K562 (cell line): ENCODE measurements around the gene SLC2A4RG. TPM values are rescaled to one million over a fixed set of nuclear protein-coding genes. Genes with fewer than 3 reads are reported as not detected.
A peak's percentile ranks its signal among the peaks of the same experiment; 100 is the strongest.

Source experiments
- ARHGAP35 ChIP-seq: fragments of 450-650 bp; IDR thresholded peaks from 2 replicates; pipeline ENCODE4 v1.6.1; 2018; ENCODE audit not compliant: partially characterized antibody
- CXXC5 ChIP-seq: fragments of 250-450 bp; sonication (Bioruptor Pico); IDR thresholded peaks from 2 replicates; pipeline ENCODE4 v1.8.0; 2022; ENCODE audit warnings: inconsistent platforms, mild to moderate bottlenecking, moderate library complexity
- DACH1 ChIP-seq: fragments of 450-650 bp; IDR thresholded peaks from 2 replicates; pipeline ENCODE4 v1.6.1; 2018; ENCODE audit not compliant: partially characterized antibody
- ELF2 ChIP-seq: fragments of 250-450 bp; sonication (Bioruptor Pico); IDR thresholded peaks from 2 replicates; pipeline ENCODE4 v1.5.0; 2021; ENCODE audit warnings: mild to moderate bottlenecking
- EZH2 ChIP-seq: IDR thresholded peaks from 2 replicates; pipeline ENCODE4 v1.6.1; 2012; ENCODE audit warnings: low read depth, mild to moderate bottlenecking, inconsistent platforms, low read length, borderline replicate concordance
- FOXP1 ChIP-seq: sonication (generic); formaldehyde crosslinking; IDR thresholded peaks from 2 replicates; pipeline ENCODE4 v1.8.0; 2022; ENCODE audit warnings: mild to moderate bottlenecking, missing genetic modification reagents
- IFI16 ChIP-seq: fragments of 250-450 bp; sonication (Bioruptor Pico); IDR thresholded peaks from 2 replicates; pipeline ENCODE4 v2.1.2; 2022; ENCODE audit warnings: mild to moderate bottlenecking, inconsistent platforms
- ILK ChIP-seq: fragments of 450-650 bp; IDR thresholded peaks from 2 replicates; pipeline ENCODE4 v1.6.1; 2016; ENCODE audit warnings: missing genetic modification characterization, low read depth, mild to moderate bottlenecking, missing compliant biosample characterization, moderate library complexity, borderline replicate concordance
- NFATC3 ChIP-seq: fragments of 450-650 bp; IDR thresholded peaks from 2 replicates; pipeline ENCODE4 v1.6.1; 2017; ENCODE audit warnings: mild to moderate bottlenecking
- NR2C1 ChIP-seq, 2 experiments: fragments of 450-650 bp; IDR thresholded peaks; 2 replicates each; pipeline ENCODE4 v1.6.1; 2017; ENCODE audit warnings: mild to moderate bottlenecking in 2 of 2, antibody characterized with exemption in 1 of 2, inconsistent platforms in 1 of 2, missing compliant biosample characterization in 1 of 2, missing genetic modification characterization in 1 of 2
- OTX1 ChIP-seq: fragments of 450-650 bp; formaldehyde crosslinking; IDR thresholded peaks from 2 replicates; pipeline ENCODE4 v1.4.0; 2022; ENCODE audit warnings: mild to moderate bottlenecking
- PCBP2 ChIP-seq: fragments of 200-400 bp; formaldehyde crosslinking; IDR thresholded peaks from 2 replicates; pipeline ENCODE4 v1.6.1; 2018; ENCODE audit warnings: low read length, low read depth, mild to moderate bottlenecking, moderate library complexity; ENCODE audit not compliant: poor library complexity, severe bottlenecking
- POLR2A ChIP-seq: fragments of 450-650 bp; conservative IDR thresholded peaks from 2 replicates; pipeline ENCODE4 v1.6.1; 2016
- RBFOX2 ChIP-seq: fragments of 200-400 bp; formaldehyde crosslinking; IDR thresholded peaks from 2 replicates; pipeline ENCODE4 v1.6.1; 2017; ENCODE audit warnings: low read depth, mild to moderate bottlenecking, low read length, moderate library complexity
- SIN3A ChIP-seq, 2 experiments: fragments of 150-350 bp in 1 of 2; IDR thresholded peaks; 2 replicates each; pipeline ENCODE4 v1.6.1; 2011 to 2016; ENCODE audit warnings: borderline replicate concordance in 2 of 2, low read depth in 2 of 2, low read length in 2 of 2, mild to moderate bottlenecking in 2 of 2, moderate library complexity in 2 of 2; ENCODE audit not compliant: control insufficient read depth in 1 of 2
- YY1 ChIP-seq, 3 experiments: IDR thresholded peaks; 2 replicates each; pipeline ENCODE4 v1.6.1; 2011; ENCODE audit warnings: low read length in 2 of 3, mild to moderate bottlenecking in 2 of 3, moderate library complexity in 2 of 3, borderline replicate concordance in 1 of 3, control low read depth in 1 of 3, low read depth in 1 of 3; ENCODE audit not compliant: insufficient read depth in 3 of 3, insufficient replicate concordance in 2 of 3, control insufficient read depth in 1 of 3, insufficient read length in 1 of 3; ENCODE audit errors: extremely low read depth in 1 of 3
- ZBTB1 ChIP-seq: sonication (generic); formaldehyde crosslinking; IDR thresholded peaks from 2 replicates; pipeline ENCODE4 v1.8.1; 2023; ENCODE audit warnings: missing genetic modification reagents, low read depth, mild to moderate bottlenecking, borderline replicate concordance
- ZFP91 ChIP-seq: sonication (generic); formaldehyde crosslinking; IDR thresholded peaks from 2 replicates; pipeline ENCODE4 v1.8.0; 2022; ENCODE audit warnings: mild to moderate bottlenecking, missing genetic modification reagents
- ZNF780A ChIP-seq: fragments of 250-450 bp; sonication (Bioruptor Pico); IDR thresholded peaks from 2 replicates; pipeline ENCODE4 v1.5.0; 2021; ENCODE audit warnings: mild to moderate bottlenecking
- polyA plus RNA-seq, 8 experiments: library from polyadenylated mRNA; depleted of rRNA in 4 of 8; stranded (reverse) in 5 of 8; unstranded in 3 of 8; fragments of >200 nt; fragmentation: Nextera tagmentation in 2 of 8; fragmentation: Illumina TruSeq in 1 of 8; extraction: Ambion mirVana in 2 of 8; extraction: Trizol in 1 of 8; gene quantifications; 2 replicates each; pipeline versions ENCODE4 v1.2.1 to v1.2.3, GENCODE V29; 2011 to 2014; ENCODE audit warnings: inconsistent platforms in 1 of 8, missing spikeins in 1 of 8
- total RNA-seq, 7 experiments: library from RNA; depleted of rRNA in 6 of 7; stranded (reverse); fragments of >200 nt in 6 of 7; fragmentation: Illumina TruSeq in 2 of 7; extraction: Trizol in 2 of 7; gene quantifications; 2 replicates each; pipeline versions ENCODE4 v1.2.1 to v1.2.3, GENCODE V29; 2011 to 2021; ENCODE audit warnings: low replicate concordance in 1 of 7
- TF ChIP-seq, protein P1 (sequence below): fragments of 250-450 bp; sonication (Bioruptor Pico); IDR thresholded peaks from 2 replicates; pipeline ENCODE4 v1.8.0; 2021; ENCODE audit warnings: moderate library complexity, mild to moderate bottlenecking, inconsistent platforms

Gene SLC2A4RG
- total and polyA plus RNA-seq, 9 of the 15 experiments (the other 6 are each of a cell fraction or from before 2014, with no cell fraction given): 0.34 to 97.3 (median 26.5) TPM

GRCh38 chr20:63732118-63733095, 7.2 kb upstream of the SLC2A4RG start (continued):
- TF ChIP-seq YY1 (IDR thresholded peaks at IDR 0.05; ENCODE audit: borderline replicate concordance in 1 of 3, control insufficient read depth in 1 of 3, extremely low read depth in 1 of 3, insufficient read depth in 3 of 3, insufficient read length in 1 of 3, insufficient replicate concordance in 2 of 3, low read depth in 1 of 3, low read length in 2 of 3) (no peak), OTX1 (0 out of 2 replicates have a peak, but pooled peaks have one; percentile 45), FOXP1 (CRISPR knock-in tag) (no peak), NFATC3 (no peak), ELF2 (CRISPR knock-in tag) (no peak), POLR2A (0 out of 2 replicates have a peak, but pooled peaks have one; percentile 20), CXXC5 (CRISPR knock-in tag) (no peak), NR2C1 (IDR thresholded peaks at IDR 0.05) (no peak), NR2C1 (tag; IDR thresholded peaks at IDR 0.05) (no peak), RBFOX2 (no peak), ZNF780A (CRISPR knock-in tag) (no peak), PCBP2 (no peak), ZFP91 (CRISPR knock-in tag) (no peak), IFI16 (no peak), ZBTB1 (no peak), ILK (tag) (no peak), SIN3A (IDR thresholded peaks at IDR 0.05; ENCODE audit: borderline replicate concordance in 2 of 2, control insufficient read depth in 1 of 2, low read depth in 2 of 2, low read length in 2 of 2) (no peak), DACH1 (no peak), EZH2 (no peak), ARHGAP35 (peak; percentile 19)
- TF ChIP-seq, protein P1, sequence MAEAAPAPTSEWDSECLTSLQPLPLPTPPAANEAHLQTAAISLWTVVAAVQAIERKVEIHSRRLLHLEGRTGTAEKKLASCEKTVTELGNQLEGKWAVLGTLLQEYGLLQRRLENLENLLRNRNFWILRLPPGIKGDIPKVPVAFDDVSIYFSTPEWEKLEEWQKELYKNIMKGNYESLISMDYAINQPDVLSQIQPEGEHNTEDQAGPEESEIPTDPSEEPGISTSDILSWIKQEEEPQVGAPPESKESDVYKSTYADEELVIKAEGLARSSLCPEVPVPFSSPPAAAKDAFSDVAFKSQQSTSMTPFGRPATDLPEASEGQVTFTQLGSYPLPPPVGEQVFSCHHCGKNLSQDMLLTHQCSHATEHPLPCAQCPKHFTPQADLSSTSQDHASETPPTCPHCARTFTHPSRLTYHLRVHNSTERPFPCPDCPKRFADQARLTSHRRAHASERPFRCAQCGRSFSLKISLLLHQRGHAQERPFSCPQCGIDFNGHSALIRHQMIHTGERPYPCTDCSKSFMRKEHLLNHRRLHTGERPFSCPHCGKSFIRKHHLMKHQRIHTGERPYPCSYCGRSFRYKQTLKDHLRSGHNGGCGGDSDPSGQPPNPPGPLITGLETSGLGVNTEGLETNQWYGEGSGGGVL (CRISPR knock-in tag): no peak
